HG02938 (cell line): ENCODE measurements around the gene ALDOC.
"Not testable (repeated sequence)": the region's sequence is repeated elsewhere in the genome, so short reads cannot be mapped to it uniquely, and the experiment has no call there.

Experiments used
- ATAC-seq: cut with Tn5 transposase; IDR thresholded peaks from one replicate; pipeline ENCODE4 v1.9.1; 2021; ENCODE audit warnings: mild to moderate bottlenecking, moderate library complexity; ENCODE audit not compliant: unreplicated experiment

ALDOC gene

DNA sequence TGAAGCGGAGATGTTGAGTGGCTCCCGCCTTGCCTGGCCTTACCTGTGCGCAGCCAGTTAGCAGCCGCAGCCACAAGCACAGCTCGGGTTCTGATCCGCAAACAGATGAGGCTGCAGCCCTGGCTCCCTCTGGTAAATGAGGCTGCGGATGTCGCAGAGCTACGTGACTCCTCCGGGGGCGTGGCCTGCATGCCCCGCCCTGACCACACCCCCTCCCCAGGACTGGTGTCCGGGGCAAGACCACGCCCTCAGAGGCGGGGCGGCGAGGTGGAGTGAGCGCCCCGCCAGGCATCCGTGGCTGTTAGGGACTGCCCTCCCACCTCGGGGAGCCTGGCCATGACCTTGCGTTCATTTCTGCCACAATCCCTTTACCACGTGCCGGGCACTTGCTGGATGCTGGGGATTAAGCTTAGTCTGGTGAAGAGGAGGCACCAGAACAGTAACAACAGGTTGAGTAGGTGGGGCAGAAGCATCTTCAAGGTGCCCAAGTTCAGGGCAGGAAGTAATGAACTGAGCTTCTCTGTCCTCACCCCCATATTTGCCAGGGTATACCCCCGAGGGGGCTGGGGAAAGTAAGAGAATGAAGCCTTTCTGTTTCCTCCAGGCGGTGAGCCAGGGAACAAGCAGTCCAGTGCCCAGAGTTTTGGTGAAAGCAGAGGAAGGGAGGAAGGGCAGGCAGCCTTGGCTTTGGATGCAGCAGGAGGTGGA is at the start of gene ALDOC:
Gene ALDOC (minus strand): TSS at position 138 of the 708 bp plus-strand sequence. CDS start 1,363 bp downstream, outside the sequence.
- peak; percentile 68 for ATAC-seq

DNA sequence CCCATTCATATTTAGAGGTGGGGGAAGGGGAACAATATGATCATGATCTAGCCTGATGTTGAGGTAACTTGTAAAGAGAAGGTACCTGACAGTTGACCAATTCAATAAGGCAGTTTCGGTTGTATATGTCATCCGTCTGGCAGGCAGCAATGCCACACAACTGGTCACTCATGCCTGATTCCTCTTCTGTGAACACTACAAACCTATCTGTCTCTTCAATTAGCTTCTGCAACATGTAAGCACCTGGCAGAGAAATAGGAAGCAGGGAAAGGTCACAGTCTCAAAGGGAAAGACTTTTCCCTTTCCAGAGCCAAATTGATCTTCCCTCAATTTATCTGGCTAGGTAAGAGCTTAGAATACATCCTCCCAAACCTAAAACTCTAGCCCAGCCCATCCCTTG is 47.5 kb upstream of the ALDOC start:
- no peak for ATAC-seq

DNA sequence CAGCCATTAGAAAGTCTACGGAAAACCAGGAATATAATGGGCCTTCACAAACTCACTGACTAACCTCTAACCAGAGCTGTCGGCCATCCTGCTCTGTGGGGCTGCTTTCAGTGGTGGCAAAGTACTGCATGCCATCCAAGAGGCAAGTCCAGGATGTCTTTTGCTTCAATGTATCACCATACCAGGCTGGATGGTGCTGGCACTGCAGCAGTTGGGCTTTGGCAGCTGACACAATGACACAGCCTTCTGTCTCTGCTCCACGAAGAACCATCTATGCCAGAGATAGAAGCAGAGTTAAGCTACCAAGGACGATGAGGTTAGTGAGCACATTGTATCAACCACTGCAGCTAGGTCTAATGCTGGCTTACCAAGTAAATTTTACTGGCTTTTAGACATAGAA is 47.0 kb upstream of the ALDOC start:
- ATAC-seq, result no peak

DNA sequence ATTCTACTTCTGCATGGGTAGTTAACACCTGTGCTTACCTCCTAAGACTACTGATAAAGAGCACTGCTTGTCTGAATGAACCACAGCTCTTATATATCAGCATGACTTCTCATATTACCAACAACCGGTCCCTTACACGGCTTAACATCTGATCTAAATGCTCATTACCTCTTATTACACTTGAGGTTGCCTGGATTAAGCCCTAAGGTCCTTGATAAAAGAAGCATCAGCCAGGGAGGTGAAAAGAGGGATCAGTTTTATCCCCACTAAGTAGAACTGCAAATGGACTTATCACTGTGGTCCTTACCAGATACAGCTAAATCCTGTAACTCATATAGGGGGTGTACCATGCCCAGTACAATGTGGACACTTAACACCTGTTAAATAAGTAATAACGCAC is 45.5 kb upstream of the ALDOC start:
- ATAC-seq, result no peak

DNA sequence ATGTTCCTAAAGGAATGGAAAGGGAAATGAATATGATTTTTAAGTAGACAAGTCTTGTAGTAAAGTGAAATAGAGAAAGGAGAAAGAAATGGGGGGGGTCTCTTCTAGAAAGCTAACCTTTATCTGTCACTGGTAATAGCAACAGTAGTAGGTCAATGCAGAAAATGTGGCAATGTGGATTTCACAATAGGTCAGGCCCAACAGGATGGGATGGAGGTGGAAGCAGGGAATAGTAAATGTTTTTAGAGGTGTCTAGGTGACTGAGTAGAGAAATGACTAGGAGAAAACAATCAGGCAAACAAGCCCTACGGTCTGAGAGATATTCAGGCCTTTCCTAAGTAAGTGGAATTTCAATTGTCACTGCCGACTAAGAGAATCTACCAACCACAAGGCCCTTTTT is 43.3 kb upstream of the ALDOC start:
- ATAC-seq, result no peak

DNA sequence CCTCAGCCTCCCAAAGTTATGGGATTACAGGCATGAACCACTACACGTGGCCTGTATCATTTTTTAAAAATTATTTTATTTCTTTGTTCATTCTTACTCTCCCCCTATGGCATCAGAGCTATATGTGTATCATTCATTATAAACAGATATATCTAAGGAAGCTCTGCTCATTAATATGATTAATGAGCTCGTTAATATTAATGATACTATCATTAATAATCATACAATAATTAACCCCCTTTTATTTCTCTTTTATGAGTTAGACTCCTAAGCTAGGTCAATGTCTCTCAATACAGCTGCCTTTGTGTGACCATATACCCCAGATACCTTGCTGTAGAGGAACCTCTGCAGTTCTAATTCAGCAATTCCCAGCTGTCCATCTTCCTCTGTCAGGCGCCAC is 41.8 kb upstream of the ALDOC start:
- no peak for ATAC-seq

DNA sequence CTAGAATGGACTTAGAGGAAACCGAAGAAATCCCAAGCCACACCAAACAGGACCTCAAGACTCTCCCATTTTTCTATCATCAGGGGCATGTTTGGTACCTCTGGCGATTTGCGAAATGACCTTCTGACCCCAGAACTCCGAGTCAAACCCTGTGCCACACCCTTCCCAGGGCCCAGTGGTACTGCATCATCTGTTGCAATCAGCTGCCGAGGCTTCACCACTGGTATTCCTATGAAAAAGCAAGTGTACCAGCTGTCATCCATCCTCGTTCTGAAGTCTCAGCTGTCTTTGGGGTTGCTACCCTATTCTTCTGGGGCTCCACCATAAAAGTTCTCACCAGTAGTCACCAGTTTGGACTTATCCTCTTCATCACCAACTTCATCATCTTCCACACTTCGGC is 39.6 kb upstream of the ALDOC start:
- ATAC-seq, result no peak

DNA sequence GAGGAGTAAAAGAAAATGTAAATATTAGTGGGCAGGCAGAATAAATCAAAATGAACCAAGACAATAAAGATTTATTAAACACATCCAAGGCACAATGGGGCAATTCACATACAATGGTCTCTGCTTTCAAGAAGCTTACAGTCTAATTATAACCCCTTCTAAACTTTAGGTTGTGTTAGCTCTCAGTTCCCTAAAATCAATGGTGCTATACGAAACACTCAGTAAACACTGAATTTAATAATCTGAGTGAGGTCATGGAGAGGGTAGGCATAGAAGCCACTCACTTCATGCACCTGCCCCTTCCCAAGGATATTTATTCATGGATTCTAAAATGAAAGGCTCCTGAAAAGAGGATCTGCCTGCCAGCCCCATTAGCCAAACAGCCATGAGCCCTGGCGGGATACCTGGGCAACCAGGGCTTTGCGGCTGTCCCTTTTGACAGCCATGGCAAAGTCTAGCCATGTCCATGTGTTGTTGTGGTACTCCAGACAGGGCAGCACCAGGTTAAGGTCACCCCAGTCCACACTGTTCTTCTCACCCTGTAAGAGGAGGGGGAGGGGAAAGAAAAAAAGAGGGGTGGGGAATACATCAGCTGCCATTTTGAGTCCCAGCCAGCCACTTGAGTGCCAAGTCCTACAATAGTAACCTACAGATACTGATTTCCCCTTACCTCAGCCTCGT is 38.7 kb upstream of the ALDOC start:
- ATAC-seq, result no peak

DNA sequence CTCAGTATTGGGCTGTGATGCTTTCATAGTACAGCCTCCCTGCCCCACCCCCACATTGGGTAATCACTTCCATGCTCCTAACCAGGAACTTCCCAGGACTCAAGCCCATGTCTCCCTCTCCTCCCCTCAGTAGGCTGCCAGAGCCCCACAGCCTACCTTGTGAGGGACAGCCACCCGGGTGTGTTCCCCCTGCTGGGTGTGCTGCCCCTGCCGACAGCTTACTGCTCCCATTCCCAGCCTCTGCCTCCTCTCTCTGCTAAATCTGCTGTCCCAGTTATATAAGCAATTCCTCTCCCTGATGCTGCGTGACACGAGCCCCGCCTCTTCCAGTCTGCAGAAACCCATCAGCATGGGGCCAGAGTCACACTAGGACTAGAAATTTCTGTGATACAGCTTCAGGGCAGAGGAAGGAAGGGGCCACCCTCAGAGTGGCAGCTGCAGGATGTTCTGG is 37.3 kb upstream of the ALDOC start, which contains the start of gene RSKR:
Gene RSKR (minus strand): TSS at position 255 of the 451 bp plus-strand sequence. CDS start 24 bp downstream, at position 231.
- ATAC-seq, result no peak

DNA sequence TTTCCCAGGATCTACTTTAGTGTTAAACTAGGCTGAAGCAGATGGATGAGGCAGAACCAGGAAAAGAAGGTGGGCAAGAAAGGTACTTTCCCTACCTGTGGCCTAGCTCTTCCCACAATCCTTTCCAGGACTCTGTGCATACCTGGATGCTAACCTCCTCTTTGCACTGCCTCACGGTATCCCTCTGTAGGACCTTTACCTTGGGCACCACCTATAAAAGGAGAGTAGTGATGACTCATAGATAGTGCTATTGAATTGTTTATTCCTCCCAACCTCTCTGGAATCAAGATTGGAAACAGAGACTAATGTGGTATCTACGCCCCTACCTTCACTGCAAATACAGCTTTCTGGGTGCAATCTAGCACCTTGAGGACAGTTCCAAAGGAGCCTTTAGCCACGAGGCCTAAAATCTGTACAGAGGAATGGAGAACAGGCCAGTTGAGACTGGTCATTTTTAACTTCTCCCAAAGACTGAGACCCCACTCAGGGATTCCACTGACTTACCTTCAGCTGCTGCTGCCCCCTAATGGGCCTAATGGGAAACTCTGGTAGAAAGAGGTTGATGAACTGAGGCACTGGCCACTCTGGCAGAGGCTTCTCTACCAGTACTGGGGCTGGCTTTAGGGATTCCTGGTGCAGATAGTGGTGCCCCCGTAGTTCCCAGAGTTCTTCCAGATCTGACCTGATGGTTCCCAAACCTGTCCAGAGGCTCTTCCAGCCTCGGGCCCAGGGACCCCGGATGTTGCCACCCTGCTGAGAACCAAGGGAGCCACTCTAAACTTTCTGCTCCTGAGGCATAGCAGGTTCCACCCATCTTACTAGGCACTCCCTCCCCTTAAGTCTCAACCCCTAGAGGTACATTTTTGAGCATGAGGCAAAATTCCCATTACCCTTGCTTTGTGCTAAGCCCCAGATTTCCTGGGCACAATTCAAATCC is 36.5 kb upstream of the ALDOC start:
- no peak for ATAC-seq

DNA sequence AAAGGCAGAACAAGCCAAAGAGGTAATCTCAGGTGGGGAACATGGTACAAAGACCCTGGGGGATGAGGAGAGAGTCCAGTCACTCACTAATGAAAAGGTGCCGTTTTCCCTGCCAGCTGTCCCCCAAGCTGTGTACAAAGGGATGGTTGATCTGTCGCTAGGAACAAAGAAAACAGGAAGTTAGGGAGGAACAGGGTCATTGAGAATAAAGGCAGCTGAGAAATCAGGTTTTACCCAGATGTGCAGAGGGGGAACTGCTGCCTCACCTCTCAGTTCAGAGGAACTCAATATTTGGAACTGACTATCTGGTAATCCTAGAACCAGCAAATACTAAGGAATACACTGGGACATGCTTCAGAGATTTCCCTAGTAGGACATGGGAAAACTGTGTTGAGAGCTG is 35.8 kb upstream of the ALDOC start:
- ATAC-seq, result no peak

DNA sequence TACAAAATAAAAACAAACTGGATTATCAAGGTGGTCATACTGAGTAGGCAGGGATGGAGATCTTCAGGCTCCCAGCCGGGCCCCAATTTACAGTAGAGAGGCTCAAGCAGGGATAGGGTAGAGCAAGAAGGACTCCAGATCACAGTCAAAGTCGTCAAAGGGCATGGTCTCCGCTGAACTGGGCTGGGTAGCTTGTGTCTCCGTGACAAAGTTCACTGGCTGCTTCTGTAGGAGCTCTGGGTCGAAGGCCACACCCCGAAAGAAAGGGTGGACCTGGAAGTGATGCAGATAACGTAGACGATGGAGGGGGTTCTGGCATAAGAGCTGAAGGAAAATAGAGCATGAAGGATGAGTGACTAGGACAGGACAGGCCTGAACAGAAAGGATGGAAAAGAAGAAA is 33.7 kb upstream of the ALDOC start:
- no peak for ATAC-seq

DNA sequence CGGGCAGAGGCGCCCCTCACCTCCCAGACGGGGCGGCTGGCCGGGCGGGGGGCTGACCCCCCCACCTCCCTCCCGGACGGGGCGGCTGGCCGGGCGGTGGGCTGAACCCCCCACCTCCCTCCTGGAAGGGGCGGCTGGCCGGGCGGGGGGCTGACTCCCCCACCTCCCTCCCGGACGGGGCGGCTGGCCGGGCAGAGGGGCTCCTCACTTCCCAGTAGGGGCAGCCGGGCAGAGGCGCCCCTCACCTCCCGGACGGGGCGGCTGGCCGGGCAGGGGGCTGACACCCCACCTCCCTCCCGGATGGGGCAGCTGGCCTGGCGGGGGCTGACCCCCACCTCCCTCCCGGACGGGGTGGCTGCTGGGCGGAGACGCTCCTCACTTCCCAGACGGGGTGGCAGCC is 27.3 kb upstream of the ALDOC start:
- not testable (repeated sequence) for ATAC-seq

DNA sequence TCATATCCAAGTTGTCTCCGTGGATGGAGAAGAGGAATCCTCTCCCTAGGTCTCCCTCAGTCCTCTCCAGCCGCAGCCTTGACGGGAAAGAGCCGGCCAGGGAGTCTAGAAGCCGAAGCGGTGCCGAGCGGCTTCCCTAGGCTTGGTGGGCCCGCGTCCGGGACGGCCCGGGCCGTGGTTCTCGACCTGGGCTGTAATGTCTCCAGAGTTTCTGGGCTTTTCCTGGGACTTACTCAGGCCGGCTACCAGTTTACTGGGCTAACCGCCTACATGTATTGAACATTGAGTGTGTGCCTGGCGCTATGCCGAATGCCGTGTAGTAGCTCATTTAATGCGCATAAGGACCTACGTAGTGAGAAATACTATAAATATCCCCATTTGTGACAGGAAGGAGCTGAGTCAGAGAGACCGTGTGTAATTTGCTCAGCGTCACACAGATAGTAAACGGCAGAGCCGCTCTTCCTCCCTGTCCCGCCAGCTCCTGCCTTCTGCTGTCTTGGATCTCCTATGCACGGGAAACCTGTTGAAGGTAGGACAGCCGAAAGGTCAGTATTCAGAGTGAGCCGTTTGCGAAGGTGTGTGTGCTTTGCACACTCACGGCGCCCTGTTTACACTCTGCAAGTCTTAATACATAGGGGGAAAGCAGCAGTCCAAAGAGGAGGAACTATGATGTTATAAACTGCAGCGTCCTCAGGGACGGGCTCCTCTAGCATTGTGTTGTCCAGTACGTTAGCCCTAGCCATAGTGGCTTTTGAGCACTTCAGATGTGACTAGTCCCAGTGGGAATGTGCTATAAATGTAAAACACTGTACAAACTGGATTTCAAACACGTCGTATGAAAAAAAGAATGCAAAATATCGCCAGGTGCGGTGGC is 22.9 kb upstream of the ALDOC start:
- ATAC-seq, result peak; percentile 37

DNA sequence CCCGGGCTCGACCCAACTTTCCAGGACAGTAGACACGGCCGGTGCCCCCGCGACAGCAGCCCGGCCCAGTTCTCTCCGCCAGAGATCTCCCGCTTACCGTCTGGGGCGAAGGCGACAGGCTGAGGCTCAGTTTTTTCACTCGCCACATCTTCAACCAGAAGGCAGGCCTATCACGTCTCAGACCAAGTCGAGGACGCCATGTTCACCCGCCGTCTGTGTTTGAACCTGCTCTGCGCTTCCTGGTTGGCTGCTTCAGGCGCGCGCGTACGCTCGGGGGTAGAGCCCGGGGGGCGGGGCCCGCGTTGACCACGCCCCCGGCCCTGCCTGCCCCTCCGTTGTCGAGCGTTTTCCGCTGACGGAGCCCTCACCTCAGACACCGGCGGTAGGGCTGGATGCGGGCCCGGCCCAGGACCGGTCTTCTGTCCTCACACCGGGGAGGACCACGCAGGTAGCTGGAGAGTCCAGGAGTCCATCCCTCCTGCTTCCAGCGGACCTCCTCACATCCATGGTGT is 22.2 kb upstream of the ALDOC start, which contains the start of gene SPAG5:
Gene SPAG5 (minus strand): TSS at position 227 of the 512 bp plus-strand sequence. CDS start 79 bp downstream, at position 148.
- ATAC-seq, result peak; percentile 74

DNA sequence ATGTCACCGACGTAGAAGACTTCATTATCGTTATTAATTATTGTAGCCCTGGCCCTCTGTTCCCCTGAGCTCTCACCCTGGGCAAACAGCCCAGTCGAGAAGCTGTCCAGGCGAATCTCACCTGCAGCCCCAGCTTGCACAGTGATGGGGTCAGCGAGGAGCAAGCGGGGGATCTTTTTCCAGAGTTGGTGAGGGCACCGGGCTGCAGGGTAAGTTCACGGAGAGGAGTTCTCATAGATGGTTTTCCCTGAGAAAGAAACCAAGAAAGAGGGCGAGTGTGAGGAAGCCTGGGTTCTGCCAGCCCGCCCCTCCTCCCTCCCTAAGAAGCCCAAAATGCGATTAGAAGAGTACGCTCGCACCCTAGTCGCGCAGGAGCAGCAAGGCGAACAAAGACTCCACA is 21.7 kb upstream of the ALDOC start:
- peak; percentile 5 for ATAC-seq

DNA sequence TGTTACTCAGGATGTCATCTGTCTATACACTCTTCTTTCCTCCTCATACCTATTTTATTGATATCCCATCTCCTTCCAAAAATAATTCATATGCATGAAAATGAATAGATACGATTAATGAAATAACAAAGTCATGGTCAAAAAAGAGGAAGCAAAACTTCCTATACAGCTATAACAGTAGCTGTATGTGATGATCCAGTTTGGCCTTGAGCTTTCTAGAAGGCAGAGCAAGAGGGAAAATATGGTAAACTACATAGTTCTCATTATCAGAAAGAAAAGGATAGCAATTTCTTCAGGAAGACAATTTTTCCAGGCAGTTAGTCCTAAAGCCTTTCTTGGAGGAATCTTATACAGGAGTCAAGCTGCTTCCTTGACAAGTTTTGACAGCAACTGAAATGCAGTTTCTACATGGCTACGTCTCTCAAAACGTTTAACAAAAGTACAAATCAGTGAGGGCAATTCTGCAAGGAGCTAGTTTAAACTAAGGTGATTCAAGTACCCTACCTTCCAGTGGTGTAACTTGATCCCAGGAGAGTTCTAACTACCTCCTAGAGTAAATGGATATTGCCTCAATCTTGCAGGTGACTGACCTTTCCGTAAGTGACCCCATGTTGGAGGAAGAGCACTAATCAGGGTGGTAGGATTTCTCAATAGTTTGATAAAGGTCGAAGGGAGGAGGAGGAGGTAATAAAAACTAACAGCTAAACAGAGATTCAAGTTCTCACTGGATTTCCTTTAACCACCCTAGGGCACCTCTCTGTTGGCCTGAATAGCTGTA is 21.1 kb upstream of the ALDOC start:
- ATAC-seq, result no peak

DNA sequence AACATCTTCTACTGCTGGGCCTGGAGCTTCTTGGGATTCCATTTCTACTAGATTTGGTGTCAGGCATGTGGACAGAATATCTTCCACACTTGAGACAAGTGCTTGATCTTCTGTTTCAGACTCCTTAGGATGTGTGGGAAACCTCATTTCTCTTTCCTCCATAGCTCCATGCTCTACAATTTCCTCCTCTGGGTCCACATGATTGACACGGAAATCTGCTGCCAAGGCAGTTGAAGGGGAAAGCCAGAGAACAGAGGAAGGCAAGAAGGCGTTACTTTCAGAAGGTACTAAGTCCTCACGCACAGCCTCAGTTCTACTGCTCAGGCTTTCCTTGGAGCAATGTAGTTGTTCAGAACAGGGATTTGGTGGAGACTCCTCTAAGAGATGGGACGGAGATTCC is 15.6 kb upstream of the ALDOC start:
- no peak for ATAC-seq

DNA sequence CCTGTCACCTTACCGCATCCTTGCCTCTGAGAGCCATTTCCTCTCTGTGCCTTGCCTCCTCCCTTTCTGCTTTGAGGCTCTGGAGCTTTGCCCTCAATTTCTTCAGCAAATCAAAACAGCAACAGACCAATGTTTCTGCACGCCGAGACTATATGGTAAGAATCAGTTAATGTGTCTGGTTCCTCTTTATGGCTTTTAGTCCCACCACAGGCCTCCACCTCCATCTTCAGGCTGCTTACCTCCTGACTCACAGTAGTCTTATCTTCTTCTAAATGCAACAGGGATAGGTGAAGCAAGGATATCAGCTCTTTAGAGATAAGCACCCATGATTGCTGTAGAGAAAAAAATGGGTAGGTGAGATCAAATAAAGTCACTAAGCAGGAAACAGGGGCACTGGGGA is 9.2 kb upstream of the ALDOC start:
- no peak for ATAC-seq
